PFSK-1 (cell line): ENCODE data around the gene CCDC90B.

ENCODE experiments used
- FOXP2 ChIP-seq: optimal IDR thresholded peaks from 2 replicates; pipeline ENCODE3; 2011; ENCODE audit warnings: borderline replicate concordance, control low read depth, inconsistent platforms; ENCODE audit not compliant: insufficient read depth; ENCODE audit errors: extremely low read length, extremely low read depth
- POLR2AphosphoS5 ChIP-seq: IDR thresholded peaks from 2 replicates; pipeline ENCODE4 v1.6.1; 2012; ENCODE audit warnings: low read depth, mild to moderate bottlenecking, control low read depth, low read length, moderate library complexity
- SIN3A ChIP-seq: IDR thresholded peaks from 2 replicates; pipeline ENCODE4 v1.6.1; 2012; ENCODE audit warnings: mild to moderate bottlenecking, low read length, moderate library complexity, borderline replicate concordance; ENCODE audit not compliant: insufficient read depth
- TAF1 ChIP-seq: IDR thresholded peaks from 2 replicates; pipeline ENCODE4 v1.6.1; 2012; ENCODE audit warnings: low read length, control low read depth, borderline replicate concordance; ENCODE audit not compliant: insufficient read depth
- TF ChIP-seq, protein P1 (sequence below), 2 experiments: IDR thresholded peaks; 2 replicates each; pipeline versions ENCODE4 v1.6.1 to v1.8.0; 2011 to 2012; ENCODE audit warnings: low read depth in 2 of 2, low read length in 2 of 2, control low read depth in 1 of 2, inconsistent platforms in 1 of 2, mild to moderate bottlenecking in 1 of 2, moderate library complexity in 1 of 2; ENCODE audit not compliant: insufficient read depth in 1 of 2

CCDC90B gene

DNA sequence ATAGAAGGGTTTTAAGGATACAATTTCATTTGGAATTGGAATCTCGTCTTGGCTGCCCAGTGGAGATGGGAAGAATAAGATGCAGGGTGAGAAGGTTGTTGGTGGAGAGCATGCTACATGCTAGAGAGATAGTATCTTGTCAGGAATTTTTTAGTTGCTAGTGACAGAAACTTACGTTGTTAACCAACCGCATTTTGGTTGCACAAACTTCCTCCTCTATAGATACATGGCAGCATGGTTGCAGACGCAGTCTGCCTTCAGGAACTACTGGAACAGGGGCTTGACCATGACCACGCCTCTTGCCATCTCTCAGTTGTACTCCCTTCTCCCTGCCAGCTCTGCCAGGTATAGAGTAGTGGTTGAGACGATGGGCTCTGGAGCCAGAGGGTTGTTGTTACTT is 13.5 kb upstream of the CCDC90B start:
- TF ChIP-seq POLR2AphosphoS5, result no peak
- no peak for TF ChIP-seq FOXP2
- TF ChIP-seq, protein P1, sequence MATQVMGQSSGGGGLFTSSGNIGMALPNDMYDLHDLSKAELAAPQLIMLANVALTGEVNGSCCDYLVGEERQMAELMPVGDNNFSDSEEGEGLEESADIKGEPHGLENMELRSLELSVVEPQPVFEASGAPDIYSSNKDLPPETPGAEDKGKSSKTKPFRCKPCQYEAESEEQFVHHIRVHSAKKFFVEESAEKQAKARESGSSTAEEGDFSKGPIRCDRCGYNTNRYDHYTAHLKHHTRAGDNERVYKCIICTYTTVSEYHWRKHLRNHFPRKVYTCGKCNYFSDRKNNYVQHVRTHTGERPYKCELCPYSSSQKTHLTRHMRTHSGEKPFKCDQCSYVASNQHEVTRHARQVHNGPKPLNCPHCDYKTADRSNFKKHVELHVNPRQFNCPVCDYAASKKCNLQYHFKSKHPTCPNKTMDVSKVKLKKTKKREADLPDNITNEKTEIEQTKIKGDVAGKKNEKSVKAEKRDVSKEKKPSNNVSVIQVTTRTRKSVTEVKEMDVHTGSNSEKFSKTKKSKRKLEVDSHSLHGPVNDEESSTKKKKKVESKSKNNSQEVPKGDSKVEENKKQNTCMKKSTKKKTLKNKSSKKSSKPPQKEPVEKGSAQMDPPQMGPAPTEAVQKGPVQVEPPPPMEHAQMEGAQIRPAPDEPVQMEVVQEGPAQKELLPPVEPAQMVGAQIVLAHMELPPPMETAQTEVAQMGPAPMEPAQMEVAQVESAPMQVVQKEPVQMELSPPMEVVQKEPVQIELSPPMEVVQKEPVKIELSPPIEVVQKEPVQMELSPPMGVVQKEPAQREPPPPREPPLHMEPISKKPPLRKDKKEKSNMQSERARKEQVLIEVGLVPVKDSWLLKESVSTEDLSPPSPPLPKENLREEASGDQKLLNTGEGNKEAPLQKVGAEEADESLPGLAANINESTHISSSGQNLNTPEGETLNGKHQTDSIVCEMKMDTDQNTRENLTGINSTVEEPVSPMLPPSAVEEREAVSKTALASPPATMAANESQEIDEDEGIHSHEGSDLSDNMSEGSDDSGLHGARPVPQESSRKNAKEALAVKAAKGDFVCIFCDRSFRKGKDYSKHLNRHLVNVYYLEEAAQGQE (IDR thresholded peaks at IDR 0.05; ENCODE audit: insufficient read depth in 1 of 2, low read depth in 2 of 2, low read length in 2 of 2), result no peak
- TF ChIP-seq SIN3A, result no peak
- no peak for TF ChIP-seq TAF1

DNA sequence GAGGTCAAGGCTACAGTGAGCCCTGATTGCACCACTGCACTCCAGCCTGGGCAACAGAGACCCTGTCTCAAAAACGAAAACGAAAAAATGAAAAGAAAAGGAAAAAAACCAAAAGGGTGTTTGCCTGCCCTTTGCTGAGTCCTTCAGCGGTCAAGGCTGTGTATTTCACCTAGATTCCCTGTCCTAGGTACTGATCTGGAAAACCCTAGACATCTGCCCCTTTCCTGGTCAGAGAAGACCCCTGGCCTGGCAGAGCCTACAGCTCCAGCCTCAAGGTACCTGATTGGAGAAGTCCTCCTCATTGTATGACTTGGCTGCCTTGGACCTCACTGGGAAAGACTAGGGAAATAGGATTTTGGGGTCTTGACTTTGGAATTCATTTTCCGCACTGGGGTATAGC is 8.0 kb upstream of the CCDC90B start:
- no peak for TF ChIP-seq TAF1
- TF ChIP-seq, protein P1 (IDR thresholded peaks at IDR 0.05; ENCODE audit: insufficient read depth in 1 of 2, low read depth in 2 of 2, low read length in 2 of 2), result peak; percentile 10 to 83; a peak in 2 of 4 replicates

DNA sequence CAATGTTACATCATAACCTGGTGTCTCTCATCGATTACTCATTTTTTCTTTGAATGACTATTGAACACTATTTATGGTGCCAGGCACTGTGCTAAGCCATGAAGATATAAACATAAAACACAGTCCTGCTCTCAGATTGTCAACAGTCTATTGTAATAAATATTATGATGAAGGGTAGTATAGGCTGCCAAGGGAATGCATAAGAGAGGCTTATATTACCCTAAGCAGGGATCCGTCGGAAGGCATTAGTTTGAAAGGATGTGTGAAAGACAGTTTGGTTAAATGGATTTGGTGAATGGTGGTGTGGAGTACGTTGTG is 7.2 kb upstream of the CCDC90B start:
- TF ChIP-seq, protein P1 (IDR thresholded peaks at IDR 0.05; ENCODE audit: insufficient read depth in 1 of 2, low read depth in 2 of 2, low read length in 2 of 2), result no peak
- TF ChIP-seq TAF1, result no peak
- TF ChIP-seq POLR2AphosphoS5, result no peak
- TF ChIP-seq SIN3A, result no peak
- TF ChIP-seq FOXP2, result no peak

DNA sequence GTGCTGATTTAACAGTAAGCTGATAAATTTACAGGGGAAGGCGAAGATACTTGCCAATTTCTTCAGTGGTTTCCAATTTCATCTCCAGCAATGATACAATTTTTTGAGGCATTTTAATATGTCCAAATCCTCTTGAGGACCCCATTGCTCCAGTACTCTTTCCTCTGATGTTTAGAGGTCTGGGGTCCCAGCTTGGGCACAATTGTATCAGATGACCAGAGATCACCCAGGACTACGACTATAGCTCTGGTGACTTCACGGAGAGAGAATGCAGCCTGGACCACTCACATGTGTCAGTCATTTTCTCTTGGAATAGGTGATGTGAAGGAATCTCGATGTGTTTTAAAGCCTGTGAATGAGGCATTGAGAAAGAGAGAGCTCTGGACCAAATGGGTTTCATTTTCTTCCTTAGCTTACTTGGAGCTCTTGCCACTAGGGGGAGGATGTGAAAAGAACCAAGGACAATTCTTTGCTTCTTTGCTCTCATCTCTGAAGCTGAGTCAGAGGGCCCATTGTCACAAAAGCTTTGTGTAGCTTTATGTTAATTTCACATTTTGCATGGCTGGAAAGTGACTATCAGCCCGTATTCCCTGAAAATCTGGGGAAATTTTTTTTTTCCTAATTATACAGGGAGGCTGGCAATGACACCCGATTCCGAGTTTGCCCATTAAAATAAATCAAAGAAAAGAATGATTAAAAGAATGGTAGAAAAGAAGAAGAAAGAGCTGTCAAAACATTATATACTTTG is 6.7 kb upstream of the CCDC90B start:
- TF ChIP-seq FOXP2 (no peak), TAF1 (no peak), SIN3A (no peak), POLR2AphosphoS5 (no peak)
- TF ChIP-seq, protein P1 (IDR thresholded peaks at IDR 0.05; ENCODE audit: insufficient read depth in 1 of 2, low read depth in 2 of 2, low read length in 2 of 2), result no peak

DNA sequence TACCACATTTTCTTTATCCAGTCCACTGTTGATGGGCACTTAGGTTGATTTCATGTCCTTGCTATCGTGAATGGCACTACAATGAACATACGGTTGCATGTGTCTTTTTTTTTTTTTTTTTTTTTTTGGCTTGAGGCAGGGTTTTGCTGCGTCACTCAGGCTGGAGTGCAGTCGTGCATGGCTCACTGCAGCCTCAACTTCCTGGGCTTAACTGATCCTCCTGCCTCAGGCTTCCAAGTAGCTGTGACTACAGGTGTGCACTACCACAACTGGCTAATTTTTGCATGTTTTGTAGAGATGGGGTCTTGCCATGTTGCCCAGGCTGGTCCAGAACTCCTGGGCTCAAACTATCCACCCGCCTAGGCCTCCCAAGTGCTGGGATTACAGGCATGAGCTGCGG is 1.5 kb upstream of the CCDC90B start:
- TF ChIP-seq POLR2AphosphoS5 (no peak), SIN3A (no peak)
